SK-MEL-5 (cell line): Measurements from ENCODE around the gene KCNQ1OT1. TPM values are rescaled to one million over a fixed set of nuclear protein-coding genes. Genes with fewer than 3 reads are reported as not detected.

Source experiments
- DNase-seq: peaks from one replicate; pipeline ENCODE4 v3.0.0-alpha.2; 2016; ENCODE audit warnings: low read depth, low spot score
- in situ Hi-C: cut with HindIII; loops from 2 replicates; pipeline ENCODE4 v1.10.0; 2016; ENCODE audit warnings: low sequenced_read_pairs, high pct_unique_total_duplicates, low pct_unique_long_range_greater_than_20kb
- total RNA-seq: library from RNA; depleted of rRNA; stranded (reverse); fragments of >200 nt; shearing (Covaris generic); gene quantifications from 2 replicates; pipeline ENCODE4 v1.2.3, GENCODE V29; 2014

The KCNQ1OT1 gene
- total RNA-seq, 1 experiment from 2014 or later: 0.48 TPM

DNA sequence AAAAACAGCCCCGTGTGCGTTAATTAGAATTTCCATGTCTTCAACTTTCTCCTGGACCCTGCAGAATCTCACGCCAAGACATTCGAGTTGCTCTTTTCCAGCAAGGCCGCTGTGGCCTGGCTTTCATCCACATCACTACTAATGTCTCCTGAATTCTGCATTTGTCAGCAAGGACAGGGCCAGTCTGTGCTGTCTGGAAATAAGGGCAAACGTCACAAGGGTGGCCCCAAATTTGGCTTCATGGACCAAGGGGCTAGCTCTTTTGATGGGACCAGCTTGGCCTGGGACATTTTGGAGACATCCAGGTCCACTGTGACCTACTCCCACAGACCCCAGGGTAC is 33.4 kb downstream of the KCNQ1OT1 start:
- in situ Hi-C loops: no loop called here
- DNase-seq: no peak

DNA sequence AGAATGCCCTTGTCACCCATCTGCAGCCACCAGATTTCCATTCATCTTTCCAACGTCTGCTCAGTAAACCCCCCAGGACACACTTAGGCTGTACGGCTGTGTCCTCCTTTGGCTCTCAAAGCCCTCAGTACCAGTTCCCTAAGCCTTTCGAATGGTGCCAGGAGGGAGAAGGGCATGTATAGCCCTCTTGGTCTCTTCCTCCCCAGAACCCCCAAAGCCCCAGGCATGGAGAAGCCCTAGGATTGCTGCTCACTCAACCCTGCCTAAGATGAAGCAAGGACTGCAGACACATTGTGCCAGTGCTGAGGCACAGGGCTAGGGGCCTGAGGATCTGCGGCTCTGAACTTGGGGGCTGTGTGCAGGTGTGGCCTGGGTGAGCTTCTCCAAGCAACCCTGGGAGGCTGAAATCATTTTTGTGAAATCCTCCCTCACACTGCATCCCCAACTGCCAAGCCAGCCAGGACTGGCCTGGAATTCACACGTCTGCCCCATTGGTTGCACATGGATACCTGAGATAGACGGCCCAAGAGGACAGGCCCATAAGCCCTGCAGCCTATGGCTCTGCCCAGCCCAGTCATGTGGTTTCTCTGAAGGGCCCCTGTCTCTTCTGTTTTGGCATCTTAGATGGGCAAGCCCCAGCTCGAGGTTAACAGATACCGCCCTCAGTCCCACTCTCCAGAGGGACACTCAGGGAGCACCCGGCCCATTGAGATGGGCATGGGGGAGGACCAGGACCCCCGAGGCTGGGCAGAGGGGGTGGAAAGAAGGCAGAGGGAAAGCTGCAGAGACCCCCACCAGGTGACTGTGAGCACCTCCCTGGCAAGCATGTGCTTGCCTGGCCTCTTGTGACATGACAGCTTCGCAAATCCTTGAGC is 34.0 kb downstream of the KCNQ1OT1 start:
- DNase-seq: no peak

DNA sequence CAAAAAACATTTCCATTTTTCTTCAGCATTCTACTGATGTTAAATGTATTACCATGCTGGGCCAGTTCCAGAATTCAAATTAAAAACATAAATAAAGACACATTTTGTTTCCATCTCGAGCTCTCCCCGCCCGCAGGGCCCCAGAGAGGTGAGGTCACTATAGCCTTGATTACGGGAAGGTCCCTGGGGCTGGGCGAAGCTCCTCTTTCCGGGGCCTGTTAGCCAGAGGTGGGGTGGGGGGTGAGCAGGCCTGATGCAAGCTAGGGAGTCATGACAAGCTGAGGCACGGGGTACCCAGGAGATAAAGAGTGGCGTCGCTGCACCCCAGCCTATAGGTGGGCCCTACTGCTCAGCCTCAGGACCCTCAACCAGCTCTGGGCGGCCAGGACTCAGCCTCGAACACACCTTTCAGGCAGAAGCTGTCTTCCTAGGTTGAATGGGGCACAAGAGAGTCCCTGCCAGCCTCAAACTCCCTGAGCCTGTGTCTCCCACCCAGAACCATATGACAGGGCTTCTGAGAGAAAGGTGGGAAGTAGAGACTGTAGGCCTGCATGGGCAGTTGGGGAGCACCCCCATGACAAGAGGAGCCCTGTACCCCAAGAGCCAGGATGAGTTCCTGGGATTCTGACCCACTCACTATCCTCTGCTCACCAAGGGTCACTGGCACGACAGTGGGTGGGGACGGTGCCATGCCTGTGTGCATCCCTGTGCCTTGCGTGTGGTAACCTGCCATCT is 34.8 kb downstream of the KCNQ1OT1 start:
- DNase-seq: no peak
- in situ Hi-C loops: no loop called here

More for the DNA sequence above, 34.0 kb downstream of the KCNQ1OT1 start:
- in situ Hi-C loops: no loop called here

DNA sequence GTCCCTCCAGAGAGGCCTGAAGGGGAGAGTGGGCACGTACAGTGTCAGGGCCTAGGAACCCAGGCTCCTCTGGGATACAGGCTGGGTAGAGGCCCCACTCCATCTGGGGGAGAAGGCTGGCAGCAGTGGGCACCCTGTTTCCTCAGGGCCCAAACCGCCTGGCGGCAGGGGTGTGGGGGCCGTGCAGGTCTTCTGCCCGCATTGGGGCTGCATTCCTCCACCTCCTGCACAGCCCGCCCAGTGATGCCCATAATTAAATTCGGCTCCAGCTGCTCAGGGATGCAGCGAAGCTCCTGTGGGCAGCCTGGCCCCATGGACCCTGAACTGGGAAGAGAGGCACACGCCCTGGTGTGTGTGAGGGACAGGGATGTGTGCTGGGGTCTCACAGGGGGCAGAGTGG is 35.4 kb downstream of the KCNQ1OT1 start:
- in situ Hi-C loops: no loop called here
- no peak for DNase-seq

DNA sequence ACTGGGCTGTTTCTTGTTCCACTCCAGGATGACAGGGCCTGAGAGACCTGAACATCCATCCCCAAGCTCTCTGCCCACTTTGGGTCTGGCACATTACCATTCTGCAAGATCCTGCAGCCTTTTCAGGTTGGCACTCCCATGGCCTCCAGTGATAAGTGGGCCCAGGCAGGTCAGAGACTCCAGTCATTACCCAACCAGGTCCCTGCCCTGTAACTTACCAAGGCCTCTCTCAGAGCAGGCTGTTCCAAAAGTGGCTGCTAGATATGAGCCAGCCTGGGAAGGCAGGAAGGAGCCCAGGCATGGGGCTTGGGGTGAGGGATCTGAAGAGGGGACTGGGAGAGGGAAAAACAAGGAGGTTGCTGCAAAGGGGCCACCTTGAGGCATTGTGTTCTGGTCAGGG is 35.9 kb downstream of the KCNQ1OT1 start:
- no peak for DNase-seq
- in situ Hi-C loops: no loop called here

DNA sequence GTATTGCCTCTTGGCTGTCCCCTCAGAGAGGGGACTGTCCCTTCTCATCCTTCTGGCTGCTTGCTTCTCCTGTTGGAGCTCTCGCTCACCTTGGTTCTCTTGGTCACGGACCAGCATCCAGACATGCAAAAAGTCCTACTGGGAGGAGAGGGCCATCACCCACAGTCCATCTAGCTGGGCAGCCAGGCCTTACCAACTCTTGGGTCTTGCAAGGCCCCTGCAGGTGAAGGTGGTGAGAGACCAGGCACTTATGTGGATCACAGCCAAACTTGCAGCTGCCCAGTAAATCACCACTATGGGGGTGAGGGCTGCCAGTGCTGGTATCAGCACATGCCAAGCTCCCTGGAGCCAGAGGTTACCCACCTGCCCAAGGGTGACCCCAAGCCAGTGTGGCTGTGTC is 36.3 kb downstream of the KCNQ1OT1 start:
- no peak for DNase-seq
- in situ Hi-C loops: no loop called here

DNA sequence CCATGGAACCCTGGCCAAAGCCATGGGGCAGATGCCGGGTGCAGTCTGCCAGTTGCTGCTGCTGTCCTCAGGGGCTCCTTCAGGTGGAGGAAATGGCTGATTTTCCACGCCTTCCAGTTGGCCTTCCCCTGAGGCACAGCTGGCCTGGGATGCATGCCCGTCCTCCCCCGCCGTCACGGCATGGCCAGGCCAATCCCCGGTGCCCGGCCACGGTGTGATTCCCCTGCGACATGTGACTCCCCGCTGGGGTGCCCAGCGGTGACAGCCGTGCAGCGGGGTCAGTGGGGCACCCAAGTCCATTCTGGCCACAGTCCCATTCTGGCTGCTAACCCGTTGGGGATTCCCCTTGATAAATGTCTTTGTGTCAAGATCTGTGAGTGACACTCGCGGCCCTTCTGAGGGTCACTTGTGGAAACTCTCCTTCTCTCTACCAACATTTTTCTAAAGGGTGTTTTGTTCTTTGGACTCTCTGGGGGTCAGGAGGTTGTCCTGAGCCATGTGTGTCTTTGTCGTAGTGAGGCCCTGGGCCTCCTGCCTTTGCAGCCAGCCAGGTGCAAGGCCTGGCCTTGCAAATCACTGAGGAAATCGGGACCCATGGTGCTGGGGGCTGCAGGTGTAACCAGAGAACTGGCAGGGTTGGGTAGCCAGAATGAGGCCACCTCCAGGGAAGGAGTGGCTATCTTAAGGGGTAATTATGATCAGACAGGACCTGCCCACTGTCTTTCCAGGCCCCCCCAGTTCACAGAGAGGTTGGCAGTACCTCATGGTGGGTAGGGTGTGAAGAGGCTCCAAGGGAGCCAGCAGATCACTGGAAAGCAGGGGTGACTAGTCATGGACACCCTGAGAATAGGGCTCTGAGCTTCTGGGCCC is 37.1 kb downstream of the KCNQ1OT1 start:
- in situ Hi-C loops: no loop called here
- no peak for DNase-seq

DNA sequence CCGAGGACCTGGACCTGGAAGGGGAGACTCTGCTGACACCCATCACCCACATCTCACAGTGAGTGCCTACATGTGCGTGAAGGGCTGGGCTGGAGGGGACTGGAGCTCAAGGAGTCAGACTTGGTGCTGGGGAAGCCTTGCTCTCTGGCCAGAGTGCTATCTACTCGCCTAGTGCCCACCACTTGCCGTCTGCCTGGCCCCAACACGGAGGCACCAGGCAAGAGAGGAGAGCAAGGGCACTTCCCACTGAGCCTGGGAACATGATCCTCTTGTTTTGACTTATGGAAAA is 37.8 kb downstream of the KCNQ1OT1 start:
- in situ Hi-C loops: no loop called here
- DNase-seq: no peak

DNA sequence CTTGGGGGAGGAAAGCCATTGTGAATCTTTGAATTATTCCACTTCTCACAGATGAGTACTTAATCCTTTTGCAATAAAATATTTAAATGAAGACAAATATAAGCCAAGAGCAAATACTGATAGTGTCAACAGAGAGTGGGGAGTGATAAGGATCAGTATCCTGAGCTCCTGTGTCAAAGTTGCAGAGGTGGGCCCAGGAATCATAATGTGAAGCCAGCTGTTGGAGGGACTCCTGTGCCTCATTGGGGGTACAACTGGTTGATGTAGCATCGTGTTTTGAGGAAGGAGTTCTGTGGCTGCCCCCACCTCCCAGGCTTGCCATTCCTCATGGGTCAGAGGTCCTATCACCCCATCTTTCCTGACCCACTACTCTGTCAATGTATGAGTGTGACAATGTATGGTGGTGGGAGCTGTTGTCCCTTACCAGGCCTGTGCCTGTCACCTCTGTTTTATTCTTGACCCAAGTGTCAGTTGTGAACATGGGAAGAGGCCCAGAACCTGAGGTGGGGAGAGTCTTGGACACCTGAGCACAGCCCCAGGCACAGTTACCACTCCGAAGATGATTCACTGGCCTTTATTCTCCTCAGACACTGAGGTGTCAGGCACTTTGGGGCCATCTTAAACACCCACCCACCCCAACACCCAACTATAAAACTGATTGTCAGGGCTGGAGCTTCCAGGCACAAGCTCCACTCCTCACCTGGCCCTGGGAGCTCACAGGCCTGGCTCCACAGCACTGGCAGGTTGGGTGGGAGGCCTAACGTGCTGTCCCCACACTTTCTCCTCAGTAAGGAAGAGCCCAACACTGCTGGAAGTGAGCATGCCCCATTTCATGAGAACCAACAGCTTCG is 38.4 kb downstream of the KCNQ1OT1 start:
- no peak for DNase-seq
- in situ Hi-C loops: no loop called here

DNA sequence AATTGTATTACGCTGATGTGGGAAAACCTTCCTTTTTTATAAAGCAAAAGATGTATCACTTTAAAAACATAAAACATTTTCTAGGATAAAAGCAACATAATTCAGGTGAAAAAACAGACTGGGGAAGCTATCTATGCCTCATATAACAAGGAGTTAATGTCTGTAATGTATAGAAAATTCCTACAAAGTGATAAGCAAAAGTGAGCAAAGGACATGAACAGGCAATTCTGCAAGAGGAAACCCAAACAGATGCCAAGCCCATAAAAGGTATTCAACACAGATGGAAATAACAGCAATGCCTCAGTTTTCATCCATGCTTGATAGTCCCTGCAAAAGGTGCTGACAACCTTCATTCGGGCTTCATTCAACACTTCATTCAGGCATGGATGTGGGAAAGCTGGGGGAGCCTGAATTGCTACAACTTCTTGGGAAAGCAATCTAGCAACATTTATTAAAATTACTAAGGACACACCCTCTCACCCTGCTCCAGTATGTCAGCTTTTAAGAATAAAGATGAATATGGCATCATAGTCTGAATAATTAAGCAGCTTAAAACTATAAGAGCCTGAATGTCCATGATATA is 39.3 kb downstream of the KCNQ1OT1 start:
- in situ Hi-C loops: no loop called here
- no peak for DNase-seq

DNA sequence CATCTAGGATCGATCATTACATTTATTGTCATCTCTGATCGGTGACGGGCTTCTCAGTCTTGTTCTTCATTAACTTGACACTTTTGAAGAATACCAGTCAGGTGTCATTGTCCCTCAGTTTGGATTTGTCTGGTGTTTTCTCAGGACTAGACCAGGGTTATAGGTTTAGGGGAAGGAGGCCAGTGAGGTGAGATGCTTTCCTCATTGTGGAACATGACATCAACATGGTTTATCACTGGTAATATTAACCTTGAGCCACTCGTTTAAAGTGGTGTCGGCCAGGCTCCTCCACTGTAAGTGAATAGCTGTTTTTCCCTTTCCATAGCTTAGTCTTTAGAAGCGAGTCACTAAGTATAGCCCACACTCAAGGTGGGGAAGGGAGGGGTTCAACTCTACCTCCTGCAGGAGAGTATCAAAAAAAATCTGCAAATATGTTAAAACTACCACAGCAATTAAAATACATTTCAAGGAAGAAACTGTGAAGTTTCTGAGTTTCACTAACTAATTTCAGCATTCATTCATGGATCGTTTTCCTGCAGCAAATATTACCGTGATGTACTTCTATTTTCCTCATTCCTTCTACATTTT is 42.0 kb downstream of the KCNQ1OT1 start:
- in situ Hi-C loops: no loop called here

DNA sequence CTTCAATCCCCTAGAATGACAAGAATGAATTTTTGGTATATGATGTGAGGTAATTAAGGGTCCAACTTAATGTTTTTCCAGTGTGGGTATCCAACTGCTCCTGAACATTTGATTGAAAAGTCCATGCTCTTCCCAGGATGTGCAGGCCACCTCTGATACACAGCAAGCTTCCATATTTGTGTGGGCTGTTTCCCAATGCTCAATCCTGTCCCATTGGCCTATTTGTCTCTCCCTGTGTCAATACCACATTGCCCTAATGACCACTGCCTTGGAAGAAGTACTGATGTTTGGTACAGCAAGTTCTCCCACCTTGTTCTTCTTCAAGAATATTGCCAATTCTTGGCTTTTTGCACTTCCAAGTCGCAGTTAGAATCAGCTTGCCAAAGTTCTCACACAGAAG is 42.9 kb downstream of the KCNQ1OT1 start:
- in situ Hi-C loops: no loop called here
- no peak for DNase-seq

More for the DNA sequence above, 42.0 kb downstream of the KCNQ1OT1 start:
- DNase-seq: no peak

DNA sequence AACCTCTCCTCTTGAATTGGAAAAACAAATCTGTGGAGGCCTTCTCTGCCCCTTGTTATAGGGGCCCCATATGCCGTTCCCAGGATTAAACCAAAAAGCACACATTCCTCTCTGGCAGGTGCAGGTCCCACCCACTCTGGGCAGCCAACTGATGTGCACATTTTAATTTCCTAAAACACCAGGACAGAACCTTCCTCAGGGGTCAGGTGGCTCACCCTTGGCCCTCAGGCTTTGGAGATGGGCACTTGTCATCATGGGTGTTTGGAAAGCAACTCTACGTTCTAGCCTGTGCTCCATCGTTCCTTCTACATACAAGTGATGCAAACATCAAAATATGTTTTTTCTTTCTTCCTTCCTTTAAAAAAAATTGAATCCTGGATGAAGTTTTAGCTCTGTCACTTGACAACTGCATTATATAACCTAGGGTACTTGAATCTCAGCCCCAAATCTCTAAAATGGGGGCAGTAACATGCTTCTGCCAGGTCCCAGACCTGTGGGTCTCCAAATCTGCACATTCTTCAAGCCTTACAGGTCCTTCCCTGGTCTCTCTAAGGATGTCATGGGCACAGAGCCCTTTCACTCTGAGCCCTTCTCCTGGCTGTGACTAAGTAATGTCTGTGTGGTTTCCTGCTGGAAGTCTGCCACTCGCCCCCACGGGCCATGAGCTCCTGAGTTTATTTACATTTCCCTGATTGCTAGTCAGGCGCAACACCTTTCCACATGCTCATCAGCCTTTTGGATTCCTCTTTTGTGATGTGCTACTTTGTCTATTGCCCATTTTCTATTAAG is 43.8 kb downstream of the KCNQ1OT1 start:
- no peak for DNase-seq
- in situ Hi-C loops: no loop called here

DNA sequence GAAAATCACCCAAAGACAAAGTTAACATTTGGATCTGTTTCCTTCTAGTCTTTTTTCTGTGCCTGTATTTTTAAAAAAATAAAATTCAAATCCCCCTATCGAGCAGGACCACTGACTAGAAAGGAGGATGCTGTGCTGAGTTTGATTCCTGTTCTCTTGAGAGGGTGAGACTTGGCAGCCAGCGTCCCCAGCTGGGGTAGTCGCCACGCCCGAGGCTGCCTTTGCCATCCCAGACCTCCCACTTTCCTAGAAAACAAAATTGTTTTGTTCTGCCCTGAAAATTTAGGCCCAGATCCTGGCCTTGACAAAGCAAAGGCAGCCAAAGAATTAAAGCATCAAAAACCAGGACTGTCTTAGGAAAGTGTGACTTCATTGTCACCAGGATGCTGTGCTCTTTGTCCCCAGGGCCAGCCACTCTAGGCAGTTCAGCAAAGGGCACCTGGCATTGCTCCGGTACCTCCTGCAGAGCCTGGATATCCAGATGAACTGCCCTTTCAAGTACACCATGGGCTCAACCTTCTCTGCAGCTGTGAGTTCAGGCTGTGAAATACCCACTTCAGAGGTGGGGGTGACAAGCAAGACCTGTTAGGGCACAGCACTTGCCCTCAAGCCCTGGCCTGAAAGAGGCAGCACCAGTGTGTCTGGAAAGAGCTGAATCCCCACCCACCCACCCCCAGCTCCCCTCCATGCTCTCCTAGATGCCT is 44.6 kb downstream of the KCNQ1OT1 start:
- in situ Hi-C loops: no loop called here
- DNase-seq: no peak

DNA sequence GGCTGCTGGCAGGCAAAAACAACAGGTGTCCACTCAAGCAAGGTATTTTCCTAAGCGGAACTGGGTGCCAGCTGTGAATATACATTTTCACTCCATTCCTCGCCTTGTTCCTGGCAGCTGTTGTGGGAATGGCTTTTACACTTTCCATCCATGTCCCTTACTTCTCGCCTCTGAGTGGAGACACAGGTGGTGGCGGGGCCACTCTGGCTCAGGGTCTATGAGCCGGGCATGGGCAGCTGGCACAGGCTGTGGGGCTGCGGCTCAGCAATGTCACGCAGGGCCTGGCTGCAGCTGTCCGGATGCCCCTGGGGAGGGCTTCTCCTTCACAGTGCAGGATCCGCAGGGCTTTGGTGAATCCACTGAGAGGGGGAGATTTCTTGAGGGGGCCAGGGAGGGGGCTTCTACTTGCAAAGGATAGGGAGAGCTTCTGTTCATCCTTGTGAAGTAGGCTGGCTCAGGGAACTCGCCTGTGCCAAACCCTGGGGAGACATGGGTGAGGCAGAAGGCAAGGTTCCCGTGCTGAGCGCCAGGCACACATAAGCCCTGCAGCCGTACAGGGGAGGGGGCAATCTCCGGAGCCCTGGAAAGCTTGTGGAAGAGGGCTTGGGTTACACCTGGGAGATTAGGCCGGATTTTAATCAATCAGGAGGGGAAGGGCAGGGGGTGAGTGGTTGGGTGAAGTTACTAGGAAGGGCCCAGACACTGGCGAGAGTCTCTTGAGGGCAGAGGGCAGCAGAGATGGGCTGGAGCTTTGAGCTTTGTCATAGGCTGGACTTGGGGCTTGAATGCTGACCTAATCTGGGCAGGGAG is 45.7 kb downstream of the KCNQ1OT1 start:
- in situ Hi-C loops: no loop called here
- DNase-seq: no peak
